CD8-positive, alpha-beta memory T cell (primary cell): Measurements from ENCODE around the gene FILIP1L. TPM values are rescaled to one million over a fixed set of nuclear protein-coding genes. Genes with fewer than 3 reads are reported as not detected.

ENCODE experiments used
- CTCF ChIA-PET: fragments of 350-600 bp; sonication (Branson Sonifier 250); formaldehyde crosslinking; loops from one replicate; lab custom pipeline; 2021; ENCODE audit warnings: antibody characterized with exemption; lab: Charles Lee
- POLR2A ChIA-PET: fragments of 350-600 bp; sonication (Branson Sonifier 250); formaldehyde crosslinking; loops from one replicate; lab custom pipeline; 2021; ENCODE audit warnings: antibody characterized with exemption; lab: Charles Lee
- DNase-seq, 5 donors: peaks; one replicate each; pipeline versions ENCODE4 v3.0.0 to v3.0.0-alpha.2; 2020 to 2022; ENCODE audit warnings: mixed read lengths in 1 of 5
- H3K27ac ChIP-seq: one replicate; pipeline ENCODE4 v1.7.0; 2013; ENCODE audit warnings: low read depth, mild to moderate bottlenecking, low read length, moderate library complexity
- H3K27me3 ChIP-seq: 2 replicates; pipeline ENCODE4 v1.7.0; 2013; ENCODE audit warnings: low read length, mild to moderate bottlenecking; ENCODE audit not compliant: insufficient read depth, poor library complexity, severe bottlenecking
- H3K36me3 ChIP-seq: 2 replicates; pipeline ENCODE4 v1.7.0; 2013; ENCODE audit warnings: mild to moderate bottlenecking, low read length, moderate library complexity; ENCODE audit not compliant: insufficient read depth
- H3K4me1 ChIP-seq: 2 replicates; pipeline ENCODE4 v1.7.0; 2013; ENCODE audit warnings: mild to moderate bottlenecking, low read length, moderate library complexity; ENCODE audit not compliant: insufficient read depth
- H3K4me3 ChIP-seq: 2 replicates; pipeline ENCODE4 v1.7.0; 2013; ENCODE audit warnings: mild to moderate bottlenecking, low read length
- H3K9me3 ChIP-seq: 2 replicates; pipeline ENCODE4 v1.7.0; 2013; ENCODE audit warnings: mild to moderate bottlenecking, low read length
- H3K27ac Mint-ChIP-seq, 8 donors: one replicate each; pipeline ENCODE4 v1.8.0; 2020 to 2021; ENCODE audit warnings: mixed read lengths in 8 of 8, mild to moderate bottlenecking in 6 of 8, inconsistent platforms in 3 of 8, moderate library complexity in 3 of 8
- H3K27me3 Mint-ChIP-seq, 2 donors: one replicate each; pipeline ENCODE4 v1.8.0; 2020 to 2021; ENCODE audit warnings: mixed read lengths in 2 of 2, mild to moderate bottlenecking in 1 of 2, moderate library complexity in 1 of 2
- H3K36me3 Mint-ChIP-seq, 3 donors: one replicate each; pipeline ENCODE4 v1.8.0; 2020 to 2021; ENCODE audit warnings: mixed read lengths in 3 of 3, inconsistent platforms in 1 of 3, mild to moderate bottlenecking in 1 of 3
- H3K4me1 Mint-ChIP-seq, 3 donors: one replicate each; pipeline ENCODE4 v1.8.0; 2020 to 2021; ENCODE audit warnings: mixed read lengths in 3 of 3, inconsistent platforms in 1 of 3, mild to moderate bottlenecking in 1 of 3
- H3K4me3 Mint-ChIP-seq, 7 donors: one replicate each; pipeline ENCODE4 v1.8.0; 2020 to 2021; ENCODE audit warnings: mixed read lengths in 7 of 7, mild to moderate bottlenecking in 6 of 7, moderate library complexity in 4 of 7, inconsistent platforms in 2 of 7
- H3K9me3 Mint-ChIP-seq, 5 donors: one replicate each; pipeline ENCODE4 v1.8.0; 2020 to 2022; ENCODE audit warnings: mixed read lengths in 5 of 5, mild to moderate bottlenecking in 3 of 5, moderate library complexity in 2 of 5, inconsistent platforms in 1 of 5
- polyA plus RNA-seq: library from polyadenylated mRNA; unstranded; fragments of 300-500 nt; fragmentation: Illumina TruSeq; gene quantifications from one replicate; pipeline ENCODE4 v1.2.3, GENCODE V29; 2021
- total RNA-seq, 2 experiments: library from RNA; stranded (reverse); gene quantifications; one replicate each; pipeline ENCODE4 v1.2.3, GENCODE V29; 2021

The FILIP1L gene
- total and polyA plus RNA-seq, 3 experiments from 2014 or later: 0.12 to 0.27 (median 0.20) TPM

DNA sequence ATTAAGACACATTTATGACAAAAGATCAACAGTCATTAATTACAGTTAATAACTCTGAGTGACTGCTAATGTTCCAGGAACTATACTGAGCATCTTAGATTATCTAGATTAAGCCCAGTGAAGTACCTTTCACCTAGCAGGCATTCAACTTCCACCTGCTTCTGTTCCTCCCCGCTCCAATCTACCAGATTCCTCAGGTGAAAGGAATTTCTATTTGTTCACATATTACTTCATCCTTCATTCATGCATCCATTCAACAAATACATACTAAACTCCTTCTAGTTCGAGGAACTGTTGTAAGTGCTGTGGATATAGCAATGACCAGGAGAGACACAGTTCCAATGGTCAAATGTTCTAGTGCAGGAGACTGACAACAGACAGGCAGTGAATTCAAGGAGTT, 139.3 kb downstream of the FILIP1L start:
- Mint-ChIP-seq H3K4me1 (peaks cover 0 to 5% (median 2%) of the 10 kb centered on the region in 3 donors), H3K27me3 (no peaks in the 10 kb centered on the region), H3K9me3 (no peaks in the 10 kb centered on the region), H3K27ac (no peak overlapping the region), H3K36me3 (peaks cover 0 to 8% (median 0%) of the 10 kb centered on the region in 3 donors), H3K4me3 (no peak overlapping the region)
- DNase-seq: no peak
- Histone ChIP-seq H3K27me3 (no peaks in the 10 kb centered on the region), H3K27ac (no peak overlapping the region), H3K4me3 (no peak overlapping the region), H3K36me3 (no peaks in the 10 kb centered on the region), H3K9me3 (no peaks in the 10 kb centered on the region), H3K4me1 (no peaks in the 10 kb centered on the region)
- POLR2A ChIA-PET: no interaction called here
- CTCF ChIA-PET: no interaction called here

DNA sequence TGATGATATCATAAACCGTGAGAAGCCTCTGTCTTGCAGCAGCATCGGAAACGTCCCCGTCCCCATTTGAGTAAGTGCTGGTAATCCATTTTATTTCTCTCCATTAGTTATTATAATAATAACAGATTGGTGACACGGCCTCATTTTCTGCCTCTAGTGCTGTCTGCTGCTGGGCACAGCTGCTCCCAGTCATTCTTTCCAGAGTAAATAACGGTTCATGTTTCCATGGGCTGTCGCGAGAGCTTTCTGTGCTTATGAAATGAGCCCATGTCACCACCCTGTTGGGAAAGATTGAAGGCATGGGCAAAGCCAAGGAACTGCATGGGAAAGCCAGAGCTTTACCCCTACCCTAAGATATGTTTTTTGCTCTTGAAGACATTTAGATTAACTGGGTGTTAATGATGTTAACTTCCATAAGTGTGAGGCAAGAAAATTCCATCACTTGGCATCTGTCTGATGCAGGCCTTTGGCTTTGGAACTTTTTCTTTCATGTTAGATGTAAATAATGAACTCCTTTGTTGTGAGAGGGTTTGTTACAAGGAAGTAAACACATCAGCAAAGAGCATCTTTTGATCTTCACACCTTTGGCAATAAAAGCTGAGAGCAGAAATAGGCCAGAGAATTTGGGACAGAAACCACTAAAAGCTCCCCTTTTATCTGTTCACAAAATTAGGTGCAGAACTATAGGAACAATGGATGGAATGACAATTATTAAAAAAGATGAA, 141.8 kb downstream of the FILIP1L start:
- CTCF ChIA-PET: no interaction called here

DNA sequence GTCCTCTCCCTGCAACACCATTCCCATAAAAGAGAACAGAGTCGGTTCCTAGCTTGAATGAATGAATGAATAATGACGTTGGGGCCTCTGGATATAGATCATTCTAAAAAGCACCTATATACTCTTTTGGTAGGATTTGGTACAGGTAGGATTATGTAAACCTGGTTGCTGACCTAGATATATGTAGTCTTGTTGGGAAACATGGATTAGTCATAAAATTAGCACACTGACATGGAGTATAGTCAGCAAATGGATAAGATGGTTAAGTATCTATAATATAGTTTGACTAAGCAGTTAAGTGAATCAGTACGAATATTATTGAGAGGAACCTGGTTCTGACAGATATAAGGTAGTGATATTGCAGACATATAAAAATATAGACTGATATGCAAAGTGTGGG, 142.5 kb downstream of the FILIP1L start:
- no peak overlapping the region for H3K4me3 Mint-ChIP-seq
- Histone ChIP-seq H3K27ac (no peak overlapping the region), H3K4me1 (no peaks in the 10 kb centered on the region), H3K36me3 (no peaks in the 10 kb centered on the region), H3K4me3 (no peak overlapping the region), H3K27me3 (no peaks in the 10 kb centered on the region), H3K9me3 (no peaks in the 10 kb centered on the region)
- no peaks in the 10 kb centered on the region for H3K27me3 Mint-ChIP-seq
- peaks cover 0 to 2% (median 2%) of the 10 kb centered on the region in 3 donors for H3K36me3 Mint-ChIP-seq
- peaks cover 8 to 23% (median 10%) of the 10 kb centered on the region in 3 donors for H3K4me1 Mint-ChIP-seq
- no peak for DNase-seq
- no peak overlapping the region for H3K27ac Mint-ChIP-seq
- ChIA-PET CTCF (no interaction called here), POLR2A (no interaction called here)
- no peaks in the 10 kb centered on the region for H3K9me3 Mint-ChIP-seq

More for the DNA sequence above, 141.8 kb downstream of the FILIP1L start:
- POLR2A ChIA-PET: no interaction called here
- Histone ChIP-seq H3K36me3 (no peaks in the 10 kb centered on the region), H3K9me3 (no peaks in the 10 kb centered on the region), H3K4me1 (no peaks in the 10 kb centered on the region), H3K4me3 (no peak overlapping the region), H3K27ac (no peak overlapping the region), H3K27me3 (no peaks in the 10 kb centered on the region)
- H3K4me1 Mint-ChIP-seq: peaks cover 8 to 23% (median 10%) of the 10 kb centered on the region in 3 donors
- DNase-seq: no peak
- H3K27ac Mint-ChIP-seq: peak overlapping the region in 1 of 8 donors; percentile 18
- H3K4me3 Mint-ChIP-seq: no peak overlapping the region
- no peaks in the 10 kb centered on the region for H3K9me3 Mint-ChIP-seq
- H3K36me3 Mint-ChIP-seq: peaks cover 0 to 8% (median 2%) of the 10 kb centered on the region in 3 donors
- H3K27me3 Mint-ChIP-seq: no peaks in the 10 kb centered on the region

DNA sequence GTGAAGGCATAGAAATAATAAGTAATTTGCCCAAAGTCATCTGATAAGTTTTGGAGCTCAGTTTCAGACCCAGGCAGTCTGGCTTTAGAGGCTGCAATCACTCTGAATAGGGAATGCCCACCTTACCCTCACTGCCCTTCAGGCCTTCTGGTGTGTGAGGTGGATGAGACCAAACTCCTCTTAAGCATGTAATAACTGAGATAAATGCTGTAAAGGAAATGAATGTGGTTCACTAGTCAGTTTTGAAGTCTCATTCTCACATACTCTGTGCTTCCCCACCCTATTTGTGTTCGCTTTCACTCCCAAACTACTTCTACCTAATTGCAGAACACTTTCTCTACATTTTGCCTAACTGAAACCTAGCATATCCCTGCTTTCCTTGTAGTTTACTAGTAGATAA, 144.1 kb downstream of the FILIP1L start:
- H3K27ac Mint-ChIP-seq: no peak overlapping the region
- H3K27me3 Mint-ChIP-seq: no peaks in the 10 kb centered on the region
- H3K9me3 Mint-ChIP-seq: no peaks in the 10 kb centered on the region
- H3K4me3 Mint-ChIP-seq: no peak overlapping the region
- H3K4me1 ChIP-seq: no peaks in the 10 kb centered on the region
- H3K27me3 ChIP-seq: no peaks in the 10 kb centered on the region
- H3K36me3 Mint-ChIP-seq: peaks cover 0 to 2% (median 0%) of the 10 kb centered on the region in 3 donors
- no peak for DNase-seq
- CTCF ChIA-PET: no interaction called here
- no peaks in the 10 kb centered on the region for H3K9me3 ChIP-seq
- H3K36me3 ChIP-seq: no peaks in the 10 kb centered on the region
- H3K4me1 Mint-ChIP-seq: peaks cover 8 to 23% (median 10%) of the 10 kb centered on the region in 3 donors
- no peak overlapping the region for H3K27ac ChIP-seq
- no peak overlapping the region for H3K4me3 ChIP-seq
- POLR2A ChIA-PET: no interaction called here

DNA sequence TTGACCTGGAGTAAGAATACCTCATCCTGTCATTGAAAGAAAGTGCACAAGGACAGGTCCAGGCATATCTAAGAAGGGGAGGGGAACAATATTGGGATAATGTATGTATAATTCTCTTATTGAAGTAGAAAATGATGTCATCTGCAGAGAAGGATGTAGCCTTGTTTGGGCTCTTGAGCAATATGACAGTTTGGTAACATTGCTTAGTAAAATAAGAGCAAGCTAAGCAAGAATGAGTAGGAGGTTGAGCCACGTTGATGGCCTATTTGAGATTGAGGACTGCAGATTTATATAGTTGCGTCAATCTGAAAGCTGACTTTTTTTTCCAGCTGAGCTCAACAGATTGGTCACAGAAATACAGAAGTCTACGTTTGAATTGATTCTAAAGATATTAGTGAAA, 145.2 kb downstream of the FILIP1L start:
- Histone ChIP-seq H3K4me1 (no peaks in the 10 kb centered on the region), H3K36me3 (no peaks in the 10 kb centered on the region), H3K27me3 (no peaks in the 10 kb centered on the region), H3K4me3 (no peak overlapping the region), H3K9me3 (no peaks in the 10 kb centered on the region), H3K27ac (no peak overlapping the region)
- no peaks in the 10 kb centered on the region for H3K27me3 Mint-ChIP-seq
- ChIA-PET POLR2A (no interaction called here), CTCF (no interaction called here)
- peaks cover 8 to 23% (median 10%) of the 10 kb centered on the region in 3 donors for H3K4me1 Mint-ChIP-seq
- H3K27ac Mint-ChIP-seq: peak overlapping the region in 1 of 8 donors; percentile 43
- no peaks in the 10 kb centered on the region for H3K9me3 Mint-ChIP-seq
- H3K36me3 Mint-ChIP-seq: peaks cover 0 to 2% (median 0%) of the 10 kb centered on the region in 3 donors
- H3K4me3 Mint-ChIP-seq: no peak overlapping the region
- DNase-seq: no peak

DNA sequence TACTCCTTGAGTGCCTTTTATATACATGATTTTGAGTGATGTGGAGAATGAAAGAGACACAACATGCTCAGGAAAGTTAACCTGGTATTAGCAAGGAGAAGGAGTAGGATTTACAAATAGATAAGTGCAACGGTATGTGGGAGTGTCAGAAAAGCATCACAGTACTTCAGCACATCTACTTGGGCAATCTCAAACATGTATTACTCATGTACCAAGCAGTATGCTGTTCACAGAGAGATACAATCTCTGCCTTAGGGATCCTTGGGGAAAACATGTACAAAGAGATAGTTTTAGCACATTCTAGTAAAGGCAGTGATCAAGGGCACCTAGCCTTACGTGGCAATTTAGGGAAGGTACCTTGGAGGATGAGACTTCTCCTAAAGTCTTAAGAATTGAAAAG, 146.5 kb downstream of the FILIP1L start:
- no peak for DNase-seq
- H3K27me3 ChIP-seq: no peaks in the 10 kb centered on the region
- ChIA-PET POLR2A (no interaction called here), CTCF (no interaction called here)
- Mint-ChIP-seq H3K4me1 (peaks cover 8 to 23% (median 10%) of the 10 kb centered on the region in 3 donors), H3K9me3 (no peaks in the 10 kb centered on the region), H3K27ac (no peak overlapping the region), H3K4me3 (no peak overlapping the region), H3K36me3 (peaks cover 0 to 5% (median 1%) of the 10 kb centered on the region in 3 donors), H3K27me3 (no peaks in the 10 kb centered on the region)
- no peaks in the 10 kb centered on the region for H3K36me3 ChIP-seq
- no peaks in the 10 kb centered on the region for H3K4me1 ChIP-seq
- H3K4me3 ChIP-seq: no peak overlapping the region
- H3K9me3 ChIP-seq: no peaks in the 10 kb centered on the region
- H3K27ac ChIP-seq: no peak overlapping the region

DNA sequence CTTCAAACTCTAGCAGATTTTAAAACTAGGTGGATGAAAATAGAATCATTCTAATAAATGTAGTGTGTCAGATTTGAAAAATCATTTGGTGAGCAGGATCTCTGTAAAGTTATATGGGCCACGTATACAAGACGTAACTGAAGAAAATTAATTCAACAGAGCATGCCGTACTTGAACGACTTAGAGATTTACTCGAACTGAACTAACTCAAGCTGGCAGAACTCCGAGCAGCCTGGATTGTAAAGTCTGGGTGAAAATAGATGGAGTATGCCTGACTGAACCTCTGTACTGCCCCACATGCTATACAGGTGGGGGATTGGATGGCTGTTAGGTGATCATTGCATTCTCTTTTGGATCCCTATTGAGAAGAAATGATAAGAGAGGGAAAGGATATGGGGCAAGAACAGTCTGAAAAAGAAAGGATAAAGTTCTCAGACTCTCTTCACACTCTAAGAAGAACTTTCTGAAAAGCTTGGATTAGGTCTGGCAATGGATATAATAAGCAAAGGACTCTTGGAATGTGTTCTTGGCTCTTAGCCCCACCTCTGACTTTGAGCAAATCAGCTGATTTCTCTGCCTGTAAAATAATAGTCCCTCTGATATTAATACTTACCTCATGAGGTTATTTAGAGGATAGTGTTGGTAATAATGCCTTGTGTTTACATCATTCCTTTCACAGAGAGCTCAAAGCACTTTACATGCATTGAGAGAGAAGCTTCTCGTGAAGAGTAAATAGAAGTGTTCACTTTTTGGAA, 147.5 kb downstream of the FILIP1L start:
- no peak overlapping the region for H3K4me3 Mint-ChIP-seq

More for the DNA sequence above, 147.5 kb downstream of the FILIP1L start:
- no peak for DNase-seq
- Histone ChIP-seq H3K27me3 (no peaks in the 10 kb centered on the region), H3K4me1 (no peaks in the 10 kb centered on the region), H3K27ac (no peak overlapping the region), H3K9me3 (no peaks in the 10 kb centered on the region), H3K36me3 (no peaks in the 10 kb centered on the region), H3K4me3 (no peak overlapping the region)
- POLR2A ChIA-PET: no interaction called here
- no peaks in the 10 kb centered on the region for H3K27me3 Mint-ChIP-seq
- peaks cover 8 to 23% (median 10%) of the 10 kb centered on the region in 3 donors for H3K4me1 Mint-ChIP-seq
- peaks cover 1 to 8% (median 3%) of the 10 kb centered on the region in 3 donors for H3K36me3 Mint-ChIP-seq
- no peaks in the 10 kb centered on the region for H3K9me3 Mint-ChIP-seq
- CTCF ChIA-PET: no interaction called here
- H3K27ac Mint-ChIP-seq: no peak overlapping the region
